Trophoblast cell (in vitro differentiated cells and primary cell): Measurements from ENCODE around the gene ATF6.
A peak's percentile ranks its signal among the peaks of the same experiment; 100 is the strongest.

Experiments used
- DNase-seq, 2 donors: peaks; one replicate each; pipeline ENCODE4 v3.0.0-alpha.2; 2016
- H2AFZ ChIP-seq: 2 replicates; pipeline ENCODE4 v1.6.1; 2013; ENCODE audit warnings: low read length, moderate library complexity, mild to moderate bottlenecking; ENCODE audit not compliant: insufficient read depth, poor library complexity
- H2AK5ac ChIP-seq: 2 replicates; pipeline ENCODE4 v1.6.1; 2013; ENCODE audit warnings: mild to moderate bottlenecking, low read length
- H2BK120ac ChIP-seq: 2 replicates; pipeline ENCODE4 v1.6.1; 2013; ENCODE audit warnings: low read length, mild to moderate bottlenecking, moderate library complexity; ENCODE audit not compliant: insufficient read depth, poor library complexity
- H2BK12ac ChIP-seq: 2 replicates; pipeline ENCODE4 v1.6.1; 2013; ENCODE audit warnings: mild to moderate bottlenecking, low read length, moderate library complexity
- H2BK5ac ChIP-seq: 2 replicates; pipeline ENCODE4 v1.6.1; 2013; ENCODE audit warnings: low read length, low read depth, moderate library complexity, mild to moderate bottlenecking; ENCODE audit not compliant: poor library complexity
- H3K14ac ChIP-seq: 2 replicates; pipeline ENCODE4 v1.6.1; 2013; ENCODE audit warnings: mild to moderate bottlenecking, low read length
- H3K18ac ChIP-seq: 2 replicates; pipeline ENCODE4 v1.6.1; 2013; ENCODE audit warnings: mild to moderate bottlenecking, low read length
- H3K23ac ChIP-seq: 2 replicates; pipeline ENCODE4 v1.6.1; 2013; ENCODE audit warnings: low read length
- H3K27ac ChIP-seq: 2 replicates; pipeline ENCODE4 v1.5.1; 2013; ENCODE audit warnings: low read depth, mild to moderate bottlenecking, inconsistent platforms, low read length, moderate library complexity
- H3K27me3 ChIP-seq: 2 replicates; pipeline ENCODE4 v1.6.1; 2013; ENCODE audit warnings: inconsistent platforms, mild to moderate bottlenecking, low read length, moderate library complexity; ENCODE audit not compliant: insufficient read depth
- H3K36me3 ChIP-seq, 2 experiments: 1 replicate in 1 of 2; 2 replicates in 1 of 2; pipeline ENCODE4 v1.6.1; 2013; ENCODE audit warnings: low read length in 2 of 2, mild to moderate bottlenecking in 2 of 2, moderate library complexity in 1 of 2; ENCODE audit not compliant: insufficient read depth in 2 of 2, control insufficient read depth in 1 of 2
- H3K4ac ChIP-seq: 2 replicates; pipeline ENCODE4 v1.6.1; 2013; ENCODE audit warnings: low read depth, mild to moderate bottlenecking, low read length, moderate library complexity
- H3K4me1 ChIP-seq, 2 experiments: 1 replicate in 1 of 2; 2 replicates in 1 of 2; pipeline ENCODE4 v1.6.1; 2013; ENCODE audit warnings: low read length in 2 of 2, mild to moderate bottlenecking in 2 of 2, moderate library complexity in 1 of 2; ENCODE audit not compliant: insufficient read depth in 2 of 2, control insufficient read depth in 1 of 2
- H3K4me2 ChIP-seq: 2 replicates; pipeline ENCODE4 v1.6.1; 2013; ENCODE audit warnings: inconsistent platforms, mild to moderate bottlenecking, low read length, moderate library complexity
- H3K4me3 ChIP-seq: 2 replicates; pipeline ENCODE4 v1.5.1; 2013; ENCODE audit warnings: mild to moderate bottlenecking, low read depth, low read length, inconsistent platforms
- H3K79me1 ChIP-seq: one replicate; pipeline ENCODE4 v1.6.1; 2013; ENCODE audit warnings: low read length
- H3K79me2 ChIP-seq: 2 replicates; pipeline ENCODE4 v1.6.1; 2013; ENCODE audit warnings: low read length, mild to moderate bottlenecking; ENCODE audit not compliant: control insufficient read depth, insufficient read depth, poor library complexity
- H3K9ac ChIP-seq: 2 replicates; pipeline ENCODE4 v1.6.1; 2013; ENCODE audit warnings: mild to moderate bottlenecking, low read length
- H3K9me3 ChIP-seq: 2 replicates; pipeline ENCODE4 v1.6.1; 2013; ENCODE audit warnings: low read depth, mild to moderate bottlenecking, control low read depth, inconsistent platforms, low read length; ENCODE audit not compliant: insufficient read depth
- H4K12ac ChIP-seq: 2 replicates; pipeline ENCODE4 v1.6.1; 2013; ENCODE audit warnings: low read depth, mild to moderate bottlenecking, low read length, moderate library complexity
- H4K8ac ChIP-seq: 2 replicates; pipeline ENCODE4 v1.6.1; 2013; ENCODE audit warnings: low read depth, mild to moderate bottlenecking, low read length, moderate library complexity
- H4K91ac ChIP-seq: one replicate; pipeline ENCODE4 v1.6.1; 2013; ENCODE audit warnings: low read depth, mild to moderate bottlenecking, low read length, moderate library complexity
- WGBS: extraction: QIAGEN DNeasy Blood & Tissue Kit; methylation state at CpG from one replicate; pipeline ENCODE4 v1.1.7; 2013; ENCODE audit warnings: missing lambda C conversion rate; ENCODE audit not compliant: insufficient read length, insufficient coverage; ENCODE audit errors: extremely low coverage; 5-methylcytosine and 5-hydroxymethylcytosine counted together

ATF6 gene

DNA sequence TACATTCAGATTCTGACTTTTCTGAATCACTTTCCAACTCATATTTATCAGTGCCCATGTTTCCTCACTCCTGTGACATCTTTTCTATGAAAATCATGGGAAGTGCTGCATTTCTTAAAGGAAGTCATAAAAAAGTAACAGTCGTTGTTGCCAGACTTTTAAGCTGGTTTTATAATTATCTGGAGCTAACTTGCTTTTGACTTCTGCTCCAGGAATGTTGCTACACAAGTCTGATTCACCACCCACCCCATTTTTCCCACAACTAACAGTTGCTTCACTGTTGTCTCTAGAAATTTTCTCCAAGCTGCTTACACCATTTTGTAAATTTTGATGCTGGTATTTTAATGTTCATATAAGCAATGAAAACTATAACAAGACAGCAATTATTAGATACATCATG is 32.6 kb upstream of the ATF6 start:
- H3K27ac ChIP-seq, result no peak overlapping the region
- no peaks in the 10 kb centered on the region for H3K36me3 ChIP-seq
- no peak overlapping the region for H2BK12ac ChIP-seq
- no peaks in the 10 kb centered on the region for H3K9me3 ChIP-seq
- H3K9ac ChIP-seq, result no peak overlapping the region
- no peak overlapping the region for H3K14ac ChIP-seq
- no peak overlapping the region for H4K91ac ChIP-seq
- no peak overlapping the region for H2BK5ac ChIP-seq
- no peak overlapping the region for H3K4ac ChIP-seq
- H2BK120ac ChIP-seq, result no peak overlapping the region
- peaks cover 6 to 8% of the 10 kb centered on the region in 2 experiments for H3K4me1 ChIP-seq
- no peaks in the 10 kb centered on the region for H3K79me2 ChIP-seq
- H2AFZ ChIP-seq, result no peak overlapping the region
- H3K4me2 ChIP-seq, result peak overlapping the region; percentile 32
- H4K8ac ChIP-seq, result no peak overlapping the region
- H3K18ac ChIP-seq, result no peak overlapping the region
- no peaks in the 10 kb centered on the region for H3K79me1 ChIP-seq
- no peaks in the 10 kb centered on the region for H3K27me3 ChIP-seq
- no peak overlapping the region for H4K12ac ChIP-seq
- no CpG with 5 or more reads among the region's 1 CpG for WGBS
- no peak overlapping the region for H3K23ac ChIP-seq
- no peak overlapping the region for H3K4me3 ChIP-seq
- peak; percentile 67 to 83 for DNase-seq
- H2AK5ac ChIP-seq, result no peak overlapping the region

- Histone ChIP-seq H3K4me2 (no peak overlapping the region), H2AK5ac (no peak overlapping the region), H4K12ac (no peak overlapping the region), H4K91ac (no peak overlapping the region), H3K4me3 (no peak overlapping the region), H3K27ac (no peak overlapping the region), H3K4ac (no peak overlapping the region), H4K8ac (no peak overlapping the region), H2BK5ac (no peak overlapping the region), H2BK12ac (no peak overlapping the region), H3K9ac (no peak overlapping the region), H3K79me2 (no peaks in the 10 kb centered on the region), H3K4me1 (peaks cover 3% of the 10 kb centered on the region in 2 experiments), H2BK120ac (no peak overlapping the region), H3K79me1 (no peaks in the 10 kb centered on the region), H3K27me3 (no peaks in the 10 kb centered on the region), H3K9me3 (no peaks in the 10 kb centered on the region), H3K23ac (no peak overlapping the region), H3K18ac (no peak overlapping the region), H3K14ac (no peak overlapping the region), H2AFZ (no peak overlapping the region), H3K36me3 (no peaks in the 10 kb centered on the region)
- WGBS, result no CpG with 5 or more reads among the region's 3 CpGs
- no peak for DNase-seq
Measured at GRCh38 chr1:161735837-161736236, 30.3 kb upstream of the ATF6 start.

GRCh38 chr1:161736335-161736969 is 29.7 kb upstream of the ATF6 start:
- Histone ChIP-seq H2AFZ (no peak overlapping the region), H2BK12ac (no peak overlapping the region), H3K27me3 (no peaks in the 10 kb centered on the region), H3K14ac (no peak overlapping the region), H3K4me1 (peaks cover 1 to 3% of the 10 kb centered on the region in 2 experiments), H3K23ac (no peak overlapping the region), H4K8ac (no peak overlapping the region), H3K18ac (no peak overlapping the region), H3K36me3 (no peaks in the 10 kb centered on the region), H4K91ac (no peak overlapping the region), H3K4me3 (no peak overlapping the region), H2AK5ac (no peak overlapping the region), H3K9ac (no peak overlapping the region), H3K9me3 (no peaks in the 10 kb centered on the region), H2BK5ac (no peak overlapping the region), H4K12ac (no peak overlapping the region), H3K79me2 (no peaks in the 10 kb centered on the region), H3K79me1 (no peaks in the 10 kb centered on the region), H3K27ac (no peak overlapping the region), H3K4ac (no peak overlapping the region), H2BK120ac (no peak overlapping the region), H3K4me2 (no peak overlapping the region)
- DNase-seq, result no peak
- no CpG with 5 or more reads among the region's 4 CpGs for WGBS

GRCh38 chr1:161737625-161738024 is 28.5 kb upstream of the ATF6 start:
- Histone ChIP-seq H2AFZ (no peak overlapping the region), H2BK120ac (no peak overlapping the region), H3K14ac (no peak overlapping the region), H3K27ac (no peak overlapping the region), H2BK12ac (no peak overlapping the region), H4K91ac (no peak overlapping the region), H3K4me1 (peaks cover 0 to 3% of the 10 kb centered on the region in 2 experiments), H3K27me3 (no peaks in the 10 kb centered on the region), H3K9me3 (no peaks in the 10 kb centered on the region), H3K4me2 (no peak overlapping the region), H4K12ac (no peak overlapping the region), H2AK5ac (no peak overlapping the region), H3K79me1 (no peaks in the 10 kb centered on the region), H2BK5ac (no peak overlapping the region), H3K4ac (no peak overlapping the region), H4K8ac (no peak overlapping the region), H3K9ac (no peak overlapping the region), H3K4me3 (no peak overlapping the region), H3K36me3 (no peaks in the 10 kb centered on the region), H3K18ac (no peak overlapping the region), H3K23ac (peak overlapping the region; percentile 67), H3K79me2 (no peaks in the 10 kb centered on the region)
- WGBS, result no CpG with 5 or more reads among the region's 2 CpGs
- no peak for DNase-seq
